Thyroid gland (tissue), 4 donors: ENCODE data around the gene CCDC136. TPM values are rescaled to one million over a fixed set of nuclear protein-coding genes. Genes with fewer than 3 reads are reported as not detected.

Source experiments
- DNase-seq, 2 donors: peaks; one replicate each; pipeline ENCODE4 v3.0.0-alpha.2; 2019
- H3K27ac ChIP-seq, 3 donors: fragments of 200-600 bp; sonication (generic); 1 replicate in 2 of 3; 2 replicates in 1 of 3; pipeline ENCODE4 v1.5.1; 2016 to 2019; ENCODE audit warnings: mild to moderate bottlenecking in 1 of 3, moderate library complexity in 1 of 3
- H3K27me3 ChIP-seq: fragments of 200-600 bp; sonication (generic); one replicate; pipeline ENCODE4 v1.5.1; 2019
- H3K36me3 ChIP-seq, 2 donors: fragments of 200-600 bp; sonication (generic); one replicate each; pipeline ENCODE4 v1.5.1; 2016 to 2019
- H3K4me1 ChIP-seq, 2 donors: fragments of 200-600 bp; sonication (generic); one replicate each; pipeline ENCODE4 v1.5.1; 2017 to 2019
- H3K4me3 ChIP-seq, 3 donors: fragments of 200-600 bp; sonication (generic); replicated peaks in 1 of 3; 1 replicate in 2 of 3; 2 replicates in 1 of 3; pipeline ENCODE4 v1.5.1; 2016; ENCODE audit warnings: mild to moderate bottlenecking in 1 of 3
- H3K9me3 ChIP-seq: fragments of 200-600 bp; sonication (generic); one replicate; pipeline ENCODE4 v1.5.1; 2017
- CTCF ChIP-seq, 6 experiments: fragments of 200-600 bp in 3 of 6; fragments of 450-650 bp in 3 of 6; sonication (generic) in 3 of 6; IDR thresholded peaks; one replicate each; pipeline ENCODE4 v1.5.1; 2016 to 2019; ENCODE audit warnings: antibody characterized with exemption in 6 of 6, mild to moderate bottlenecking in 2 of 6, inconsistent platforms in 1 of 6, moderate library complexity in 1 of 6
- POLR2A ChIP-seq, 2 donors: fragments of 450-650 bp; IDR thresholded peaks; one replicate each; pipeline ENCODE4 v1.6.1; 2017; ENCODE audit warnings: antibody characterized with exemption in 2 of 2, mild to moderate bottlenecking in 2 of 2, moderate library complexity in 1 of 2
- WGBS, 2 donors: methylation state at CpG; one replicate each; pipeline ENCODE4 v1.1.5; 2017; 5-methylcytosine and 5-hydroxymethylcytosine counted together
- intact Hi-C: fragments of 100-400 bp; cut with DNase I; formaldehyde crosslinking; loops from one replicate; pipeline ENCODE4 v1.15.1; 2023
- total RNA-seq, 4 donors: library from RNA; depleted of rRNA; stranded (reverse); fragments of >200 nt; gene quantifications; one replicate each; pipeline ENCODE4 v1.2.3, GENCODE V29; 2016

Gene CCDC136
- total RNA-seq, 4 donors from 2014 or later: 4.4 to 4.9 (median 4.6) TPM

- peaks cover 0 to 15% of the 10 kb centered on the region in 2 donors for H3K4me1 ChIP-seq
- WGBS, 2 donors: 90 to 91% methylated on average over 9 to 14 of the region's 14 CpGs
- H3K36me3 ChIP-seq: no peaks in the 10 kb centered on the region
- DNase-seq: no peak
- no peak for TF ChIP-seq POLR2A (IDR thresholded peaks at IDR 0.05)
- no peak for TF ChIP-seq CTCF (IDR thresholded peaks at IDR 0.05)
- no peak overlapping the region for H3K4me3 ChIP-seq
- H3K27ac ChIP-seq: no peak overlapping the region
- intact Hi-C loops: no loop called here
- no peaks in the 10 kb centered on the region for H3K27me3 ChIP-seq
- no peaks in the 10 kb centered on the region for H3K9me3 ChIP-seq
Measured at GRCh38 chr7:128836729-128837348, 45.1 kb downstream of the CCDC136 start.

DNA sequence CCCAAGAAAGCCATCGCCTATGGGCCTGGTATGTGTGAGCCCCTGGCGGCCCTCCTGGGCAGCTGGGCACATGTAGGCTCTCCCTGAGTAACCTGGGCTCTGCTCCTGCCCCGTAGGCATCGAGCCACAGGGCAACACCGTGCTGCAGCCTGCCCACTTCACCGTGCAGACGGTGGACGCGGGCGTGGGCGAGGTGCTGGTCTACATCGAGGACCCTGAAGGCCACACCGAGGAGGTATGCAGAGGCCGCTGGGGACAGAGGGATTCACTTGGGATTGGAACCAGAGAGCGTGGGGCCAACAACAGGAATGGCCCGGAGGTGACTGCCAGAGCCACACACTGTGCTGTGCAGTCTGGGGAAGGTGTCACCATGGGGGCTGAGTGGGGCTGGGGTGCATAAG is 45.8 kb downstream of the CCDC136 start:
- H3K4me1 ChIP-seq: peaks cover 0 to 10% of the 10 kb centered on the region in 2 donors
- WGBS, 2 donors: 83 to 92% methylated on average over 2 to 14 of the region's 16 CpGs
- intact Hi-C loops: no loop called here
- H3K9me3 ChIP-seq: no peaks in the 10 kb centered on the region
- H3K36me3 ChIP-seq: no peaks in the 10 kb centered on the region
- H3K27me3 ChIP-seq: no peaks in the 10 kb centered on the region
- TF ChIP-seq CTCF (IDR thresholded peaks at IDR 0.05) (no peak), POLR2A (IDR thresholded peaks at IDR 0.05) (no peak)
- no peak overlapping the region for H3K27ac ChIP-seq
- no peak overlapping the region for H3K4me3 ChIP-seq
- DNase-seq: no peak

GRCh38 chr7:128838109-128838779 is 46.5 kb downstream of the CCDC136 start:
- intact Hi-C loops: no loop called here
- TF ChIP-seq CTCF (IDR thresholded peaks at IDR 0.05) (no peak), POLR2A (IDR thresholded peaks at IDR 0.05) (no peak)
- no peaks in the 10 kb centered on the region for H3K9me3 ChIP-seq
- H3K36me3 ChIP-seq: no peaks in the 10 kb centered on the region
- H3K4me1 ChIP-seq: peaks cover 0 to 3% of the 10 kb centered on the region in 2 donors
- H3K27me3 ChIP-seq: no peaks in the 10 kb centered on the region
- no peak for DNase-seq
- no peak overlapping the region for H3K4me3 ChIP-seq
- H3K27ac ChIP-seq: no peak overlapping the region
- WGBS, 2 donors: 90 to 95% methylated on average over 21 of the region's 22 CpGs

- H3K4me1 ChIP-seq: no peaks in the 10 kb centered on the region
Measured at GRCh38 chr7:128838981-128839731, 47.4 kb downstream of the CCDC136 start.

More at GRCh38 chr7:128838981-128839731, 47.4 kb downstream of the CCDC136 start:
- no peak overlapping the region for H3K27ac ChIP-seq
- no peaks in the 10 kb centered on the region for H3K27me3 ChIP-seq
- H3K4me3 ChIP-seq: no peak overlapping the region
- DNase-seq: no peak
- WGBS, 2 donors: 91 to 93% methylated on average over 7 to 10 of the region's 17 CpGs
- no peaks in the 10 kb centered on the region for H3K9me3 ChIP-seq
- H3K36me3 ChIP-seq: no peaks in the 10 kb centered on the region
- intact Hi-C loops: no loop called here
- TF ChIP-seq CTCF (IDR thresholded peaks at IDR 0.05): no peak
- TF ChIP-seq POLR2A (IDR thresholded peaks at IDR 0.05): no peak
